Measurements from ENCODE around the gene IBA57.
A peak's percentile ranks its signal among the peaks of the same experiment; 100 is the strongest.
"Not testable (repeated sequence)": the region's sequence is repeated elsewhere in the genome, so short reads cannot be mapped to it uniquely, and the experiment has no call there.

The IBA57 gene

GRCh38 chr1:228172591-228173527 is 7.3 kb downstream of the IBA57 start:
- no peak for DNase-seq (ENCODE audit: low spot score)

- DNase-seq (ENCODE audit: low spot score) = peak; percentile 14
These were observed 8.2 kb downstream of the IBA57 start for GRCh38 chr1:228173528-228174481.

GRCh38 chr1:228174482-228175315 is 9.1 kb downstream of the IBA57 start:
- DNase-seq (ENCODE audit: low spot score) = peak; percentile 20

DNA sequence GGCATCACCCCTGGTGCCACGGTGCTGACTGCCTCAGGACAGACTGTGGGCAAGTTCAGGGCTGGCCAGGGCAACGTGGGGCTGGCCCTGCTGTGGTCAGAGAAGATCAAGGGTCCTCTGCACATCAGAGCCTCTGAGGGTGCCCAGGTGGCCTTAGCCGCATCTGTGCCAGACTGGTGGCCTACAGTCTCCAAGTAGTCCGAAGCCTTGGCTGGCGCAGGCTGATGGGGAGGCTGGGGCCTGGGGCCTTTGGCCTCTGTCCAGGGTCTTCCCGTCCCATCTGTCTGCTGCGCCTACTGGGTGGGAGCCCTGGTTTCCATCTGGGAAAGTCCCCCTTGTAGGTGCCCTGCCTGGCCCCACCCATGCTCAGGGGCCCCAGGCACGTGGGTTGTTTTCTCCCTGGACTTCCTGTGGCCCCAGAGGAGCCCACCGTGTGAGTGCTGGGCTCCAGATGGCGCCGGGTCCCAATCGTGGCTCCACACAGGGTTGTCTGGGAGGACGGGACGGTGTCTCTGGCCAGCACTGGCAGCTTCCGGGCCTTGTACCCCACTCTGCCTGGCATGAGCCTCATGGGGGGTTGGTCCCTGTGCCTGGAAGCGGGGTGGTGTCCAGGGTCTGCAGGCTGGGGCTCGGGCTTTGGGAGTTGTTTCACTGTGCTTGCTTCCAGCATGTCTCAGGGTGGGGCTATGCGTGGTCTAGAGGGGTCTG is 9.9 kb downstream of the IBA57 start:
- no peak for DNase-seq (ENCODE audit: low spot score)

DNA sequence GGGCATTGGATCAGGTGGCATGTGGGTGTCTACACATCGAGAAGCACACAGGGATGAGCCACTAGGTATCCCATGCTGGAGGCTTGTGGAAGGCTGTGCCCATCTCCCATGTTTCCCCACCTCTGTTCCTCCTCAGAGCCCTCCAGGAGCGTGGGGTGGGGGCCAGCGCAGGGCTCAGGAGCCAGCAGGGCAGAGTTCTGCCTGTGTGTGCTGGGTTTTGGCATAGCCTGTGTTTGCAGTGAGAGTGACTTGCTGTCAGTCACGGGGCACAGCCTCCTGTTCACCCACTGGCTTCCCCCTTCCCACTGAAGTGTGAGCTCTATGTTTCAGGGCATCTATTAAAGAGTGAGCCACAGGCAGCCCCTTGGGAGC is 10.4 kb downstream of the IBA57 start:
- no peak for DNase-seq (ENCODE audit: low spot score)

DNA sequence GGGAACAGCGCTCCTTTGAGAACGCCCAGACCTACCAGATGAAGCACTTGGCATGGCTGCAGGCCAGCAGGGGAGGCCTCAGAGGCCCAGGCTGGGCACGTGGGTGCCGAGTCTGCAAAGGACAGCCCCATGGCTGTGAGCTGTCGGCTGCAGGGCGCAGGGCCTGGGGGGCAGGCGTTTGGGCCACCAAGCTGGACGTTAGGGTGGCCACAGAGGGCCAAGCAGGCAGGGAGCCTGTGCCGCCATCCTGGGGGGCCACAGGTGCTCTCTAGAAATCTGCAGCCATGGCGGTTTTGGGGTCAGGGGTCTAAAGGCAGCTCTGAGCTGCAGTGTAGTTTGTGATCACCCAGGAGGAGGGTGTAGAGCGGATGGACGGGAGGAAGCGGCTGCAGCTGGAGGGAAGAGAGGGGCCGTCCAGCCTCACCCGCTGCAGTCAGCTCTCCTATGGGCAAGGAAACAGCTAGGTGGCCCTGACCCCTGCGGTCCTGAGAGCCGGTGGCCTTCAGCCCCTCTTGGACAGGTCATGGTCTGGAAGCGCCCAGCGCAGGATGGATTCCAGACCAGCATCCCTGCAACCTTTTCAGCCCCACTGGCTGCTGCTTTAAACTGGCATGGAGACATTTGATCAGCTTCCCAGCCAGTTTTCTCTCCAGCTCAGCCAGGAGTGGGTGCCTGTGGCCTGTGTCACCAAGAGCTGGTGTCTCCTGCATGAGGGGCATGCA is 11.0 kb downstream of the IBA57 start:
- DNase-seq (ENCODE audit: low spot score) = no peak

DNA sequence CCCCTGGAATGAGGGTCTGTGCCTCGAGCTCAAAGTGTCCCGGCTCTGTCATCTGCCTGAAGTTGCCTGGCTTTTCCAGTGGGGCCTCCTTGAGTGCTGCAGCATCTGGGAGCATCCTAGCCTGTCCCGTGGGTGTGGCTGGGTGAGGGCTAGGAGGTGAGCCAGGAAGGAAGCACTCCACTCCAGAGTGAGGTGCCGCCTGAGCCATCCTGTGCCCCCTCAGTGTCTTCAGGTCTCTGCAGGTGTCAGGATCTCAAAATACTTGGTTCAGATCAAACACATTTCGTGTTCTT is 11.5 kb downstream of the IBA57 start:
- no peak for DNase-seq (ENCODE audit: low spot score)

DNA sequence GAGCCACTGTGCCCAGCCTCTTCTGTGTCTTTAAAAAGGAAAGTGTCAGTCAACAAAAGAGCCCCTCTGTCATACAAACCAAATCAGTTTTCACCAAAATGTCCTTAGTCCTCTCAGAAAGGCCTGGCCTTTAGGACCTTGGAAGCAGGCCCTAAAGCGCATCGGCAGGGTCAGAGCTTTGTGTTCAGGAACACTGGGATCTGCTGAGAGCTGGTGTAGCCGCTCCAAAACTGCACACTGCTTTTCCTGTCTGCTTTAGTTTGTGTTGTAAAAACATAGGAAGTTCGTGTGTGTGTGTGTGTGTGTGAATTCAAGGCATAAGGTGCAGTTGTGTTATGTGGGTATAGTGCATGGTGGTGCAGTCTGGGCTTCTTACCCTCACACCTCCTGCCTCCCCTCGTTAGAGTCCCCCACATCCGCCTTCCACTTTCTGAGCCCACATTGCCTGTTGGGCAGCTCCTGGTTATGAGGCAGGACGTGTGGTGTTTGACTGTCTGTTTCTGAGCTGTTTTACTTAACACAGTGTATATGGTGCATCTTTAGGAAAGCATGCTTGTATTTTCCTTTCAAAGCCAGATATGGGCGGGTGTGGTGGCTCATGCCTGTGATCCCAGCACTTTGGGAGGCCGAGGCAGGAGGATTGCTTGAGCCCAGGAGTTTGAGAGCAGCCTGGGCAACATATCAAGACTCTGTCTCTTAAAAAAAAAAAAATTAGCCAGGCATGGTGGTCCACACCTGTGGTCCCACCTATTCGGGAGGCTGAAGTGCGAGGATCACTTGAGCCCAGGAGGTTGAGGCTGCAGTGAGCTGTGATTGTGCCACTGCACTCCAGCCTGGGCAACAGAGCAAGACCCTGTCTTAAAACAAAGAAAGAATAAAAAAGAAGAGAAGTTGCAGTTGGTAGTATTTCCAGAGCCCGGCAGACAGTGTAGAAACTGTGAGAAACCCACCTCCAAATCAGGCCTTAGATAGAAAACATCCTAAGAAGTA is 12.4 kb downstream of the IBA57 start:
- no peak for DNase-seq (ENCODE audit: low spot score)

DNA sequence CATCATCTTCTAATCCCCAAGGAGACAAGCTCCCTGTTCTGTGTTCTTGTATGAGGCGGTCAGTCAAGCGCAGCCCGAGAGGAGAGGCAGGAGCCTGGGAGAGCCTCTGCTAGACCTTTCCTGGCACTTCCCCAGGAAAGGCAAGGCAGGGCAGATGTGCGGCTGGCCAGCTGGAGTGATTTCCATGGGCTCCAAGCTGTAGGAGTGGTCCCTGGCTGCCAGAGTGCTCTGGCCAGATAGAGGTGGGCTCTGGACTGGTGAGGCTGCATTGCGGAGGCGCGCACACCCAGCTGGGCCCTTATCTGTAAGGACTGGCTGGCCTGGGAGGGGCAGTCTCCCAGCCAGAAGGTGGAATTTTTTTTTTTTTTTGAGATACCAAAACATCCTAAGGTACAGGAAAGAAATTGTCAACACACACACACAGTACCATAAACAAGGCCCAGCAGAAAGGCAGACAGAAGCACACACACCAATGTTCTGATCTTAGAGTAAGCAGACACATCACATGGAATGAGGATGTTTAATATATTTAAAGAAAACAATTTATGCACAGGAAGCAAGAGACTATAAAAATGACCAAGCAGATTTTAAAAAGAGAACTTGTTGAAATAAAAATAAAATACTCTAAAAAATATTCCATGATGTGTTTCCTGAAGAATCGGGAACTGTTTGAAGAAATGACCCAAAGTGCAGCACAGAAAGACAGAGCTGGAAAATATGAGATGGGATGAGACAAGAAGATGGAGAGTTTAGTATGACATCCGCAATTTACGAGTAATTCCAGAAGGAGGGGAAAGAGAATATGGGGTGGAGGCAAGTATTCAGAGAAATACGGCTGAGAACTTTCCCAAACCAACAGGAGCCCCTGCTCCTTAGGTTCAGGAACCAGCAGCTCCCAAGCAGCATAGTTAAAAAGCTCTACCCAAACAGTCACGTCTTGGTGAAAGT is 13.4 kb downstream of the IBA57 start:
- DNase-seq (ENCODE audit: low spot score) = no peak

DNA sequence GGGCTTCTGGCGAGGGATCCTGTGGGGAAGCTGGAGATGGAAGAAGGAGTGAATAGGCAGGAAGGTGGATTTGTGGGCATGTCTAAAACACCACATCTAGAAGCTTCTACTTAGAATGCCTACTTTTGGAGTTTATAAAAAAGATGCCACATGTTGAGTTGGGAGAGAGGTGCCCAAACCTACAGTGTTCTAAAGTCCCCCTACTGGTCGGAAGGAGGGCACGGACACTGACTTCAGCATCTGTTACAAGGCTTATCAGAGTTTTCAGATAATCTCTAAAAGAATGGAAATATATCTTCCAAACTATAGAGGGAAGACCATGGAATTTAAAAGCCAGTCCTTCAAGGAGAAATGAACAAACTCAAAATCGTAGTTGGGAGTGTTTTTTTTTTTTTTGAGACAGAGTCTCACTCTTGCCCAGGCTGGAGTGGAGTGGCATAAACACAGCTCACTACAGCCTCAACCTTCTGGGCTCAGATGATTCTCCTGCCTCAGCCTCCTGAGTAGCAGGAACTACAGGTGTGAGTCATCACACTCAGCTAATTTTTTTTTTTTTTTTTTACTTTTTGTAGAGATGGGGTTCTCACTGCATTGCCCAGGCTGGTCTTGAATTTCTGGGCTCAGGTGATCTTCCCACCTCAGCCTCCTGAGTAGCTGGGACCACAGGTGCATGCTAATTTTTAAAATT is 14.8 kb downstream of the IBA57 start:
- DNase-seq (ENCODE audit: low spot score) = no peak

- no peak for DNase-seq (ENCODE audit: low spot score)
These were observed 15.5 kb downstream of the IBA57 start for GRCh38 chr1:228180959-228181644.

GRCh38 chr1:228181645-228182034 is 16.0 kb downstream of the IBA57 start:
- no peak for DNase-seq (ENCODE audit: low spot score)

GRCh38 chr1:228182296-228183030 is 16.9 kb downstream of the IBA57 start:
- no peak for DNase-seq (ENCODE audit: low spot score)

- no peak for DNase-seq (ENCODE audit: low spot score)
These were observed 18.5 kb downstream of the IBA57 start for GRCh38 chr1:228184152-228184551.

DNA sequence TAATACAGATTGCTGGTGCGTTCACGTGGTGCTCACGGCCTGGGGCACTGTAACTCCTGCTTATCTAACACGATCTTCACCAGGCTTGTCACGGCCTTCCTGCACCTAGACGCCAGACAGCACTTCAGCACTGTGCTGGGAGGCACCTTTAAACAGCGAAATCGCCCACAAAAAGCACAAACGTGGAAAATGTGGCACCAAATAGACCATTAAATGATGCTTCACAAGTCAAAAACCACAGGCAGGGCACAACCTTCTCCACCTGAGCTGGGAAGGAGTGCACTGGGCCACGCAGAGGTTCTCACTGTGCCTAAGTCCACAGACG is 20.0 kb downstream of the IBA57 start:
- peak; percentile 63 for DNase-seq (ENCODE audit: low spot score)

DNA sequence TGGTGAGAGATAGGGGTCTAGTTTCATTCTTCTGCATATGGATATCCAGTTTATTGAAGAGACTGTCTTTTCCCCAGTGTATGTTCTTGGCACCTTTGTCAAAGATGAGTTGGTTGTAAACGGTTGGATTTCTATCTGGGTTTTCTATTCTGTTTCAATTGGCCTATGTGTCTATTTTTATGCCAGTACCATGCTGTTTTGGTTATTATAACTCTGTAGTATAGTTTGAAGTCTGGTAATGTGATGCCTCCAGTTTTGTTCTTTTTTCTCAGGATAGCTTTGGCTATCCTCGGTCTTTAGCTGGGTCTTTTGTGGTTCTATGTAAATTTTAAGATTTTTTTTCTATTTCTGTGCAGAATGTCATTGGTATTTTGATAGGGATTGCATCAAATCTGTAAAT is 22.6 kb downstream of the IBA57 start:
- DNase-seq (ENCODE audit: low spot score) = not testable (repeated sequence)

- DNase-seq (ENCODE audit: low spot score) = no peak
These were observed 24.6 kb downstream of the IBA57 start for GRCh38 chr1:228190182-228190581.

Data from CD4-positive, alpha-beta T cell treated with Interleukin-2 at 100 ng/mL for 4 hours (primary cell).